Measurements from ENCODE around the gene NPVF. TPM values are rescaled to one million over a fixed set of nuclear protein-coding genes. Genes with fewer than 3 reads are reported as not detected.

Gene NPVF, protein sequence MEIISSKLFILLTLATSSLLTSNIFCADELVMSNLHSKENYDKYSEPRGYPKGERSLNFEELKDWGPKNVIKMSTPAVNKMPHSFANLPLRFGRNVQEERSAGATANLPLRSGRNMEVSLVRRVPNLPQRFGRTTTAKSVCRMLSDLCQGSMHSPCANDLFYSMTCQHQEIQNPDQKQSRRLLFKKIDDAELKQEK
- not detected in 2 replicates for total RNA-seq (2014; rRNA removed; shearing (Covaris generic); ENCODE audit: low replicate concordance)

DNA sequence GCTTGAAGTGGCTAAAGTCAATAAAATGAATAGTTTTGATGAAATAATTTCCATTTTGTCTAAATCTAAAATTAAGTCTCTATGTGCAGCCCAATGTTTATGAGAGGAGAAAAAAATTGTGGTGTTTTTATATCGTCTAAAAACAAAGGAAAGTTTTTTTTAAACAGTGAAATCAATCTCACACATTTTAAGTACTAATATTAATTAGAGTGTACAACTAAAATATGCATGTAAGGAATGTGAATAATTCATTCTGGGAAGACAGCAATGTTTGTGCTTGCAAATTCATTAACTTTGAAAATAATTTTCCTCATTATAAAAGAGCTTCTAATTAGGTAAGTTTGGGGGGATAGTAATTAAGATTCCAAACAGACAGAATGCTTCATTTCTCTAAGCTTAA is at the start of gene NPVF:
NPVF (minus strand) TSS at position 101 of the 400 bp plus-strand sequence; CDS start at position 54, 47 bp downstream.
- no peaks in the 10 kb centered on the region for H3K9me3 ChIP-seq
- H3K36me3 ChIP-seq, result no peaks in the 10 kb centered on the region
- no peak for DNase-seq
- H3K27me3 ChIP-seq, result peaks cover 3% of the 10 kb centered on the region
- no peak within 1 kb of the TSS for H3K4me3 ChIP-seq

DNA sequence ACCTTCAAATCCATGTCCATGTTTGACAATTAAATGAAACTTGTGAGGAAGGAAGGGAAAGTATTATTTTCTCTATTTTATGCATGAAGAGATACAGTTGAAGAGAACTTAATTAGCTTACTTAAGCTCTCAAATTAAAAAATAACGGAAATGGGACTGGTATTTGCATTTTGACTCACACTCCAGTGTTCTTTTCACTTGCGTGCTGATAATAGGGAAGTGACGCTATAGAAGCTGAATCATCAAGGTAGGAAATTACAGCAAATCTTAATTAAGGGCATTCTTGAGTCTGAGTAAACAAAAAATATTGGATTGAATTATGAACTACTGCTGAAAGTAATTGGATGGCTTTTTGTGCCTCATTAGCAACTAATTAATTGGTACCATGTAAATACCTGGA is 44.0 kb upstream of the NPVF start:
- no peak for DNase-seq
- H3K4me3 ChIP-seq, result no peak overlapping the region
- H3K36me3 ChIP-seq, result no peaks in the 10 kb centered on the region
- H3K9me3 ChIP-seq, result no peaks in the 10 kb centered on the region
- H3K27me3 ChIP-seq, result no peaks in the 10 kb centered on the region

DNA sequence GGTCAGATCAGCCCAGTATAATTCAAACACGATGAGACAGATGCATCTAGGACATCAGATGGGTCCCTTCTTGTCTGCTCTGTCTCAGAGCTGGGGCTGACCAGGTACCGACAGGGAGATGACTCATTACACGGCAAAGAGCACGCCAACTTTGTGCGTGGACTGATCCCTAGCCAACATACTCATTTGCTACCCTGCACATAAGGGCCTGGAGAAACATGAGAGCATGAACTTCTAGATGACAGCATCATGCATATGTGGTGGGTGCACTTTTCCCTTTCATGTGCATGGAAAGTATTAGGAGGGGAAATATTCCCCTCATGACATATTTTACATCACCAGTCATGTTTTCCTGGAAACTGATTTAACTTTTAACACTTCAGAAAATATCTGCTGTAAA is 35.1 kb upstream of the NPVF start:
- Histone ChIP-seq H3K9me3 (no peaks in the 10 kb centered on the region), H3K36me3 (no peaks in the 10 kb centered on the region), H3K4me3 (no peak overlapping the region), H3K27me3 (no peaks in the 10 kb centered on the region)
- peak; percentile 3 for DNase-seq

DNA sequence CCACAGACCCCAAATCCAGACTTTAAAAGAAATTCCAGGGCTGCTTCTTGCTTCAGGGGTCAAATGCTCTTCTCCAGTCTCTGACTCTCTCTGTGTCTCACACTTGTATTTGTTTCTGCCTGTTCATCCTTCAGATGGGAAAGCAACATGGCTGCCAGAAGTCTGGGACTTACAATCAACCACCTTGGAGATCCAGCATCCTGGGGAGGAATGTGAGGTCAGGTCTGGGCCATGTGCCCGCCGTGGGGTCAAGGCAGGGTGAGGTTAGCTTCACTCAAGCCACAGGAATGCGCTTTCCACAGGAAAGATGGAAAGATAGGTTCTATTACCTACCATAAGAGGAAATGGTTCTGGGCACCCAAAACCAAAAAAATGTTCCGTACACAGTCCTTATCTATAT is 34.3 kb upstream of the NPVF start:
- no peaks in the 10 kb centered on the region for H3K9me3 ChIP-seq
- peak; percentile 65 for DNase-seq
- no peaks in the 10 kb centered on the region for H3K27me3 ChIP-seq

DNA sequence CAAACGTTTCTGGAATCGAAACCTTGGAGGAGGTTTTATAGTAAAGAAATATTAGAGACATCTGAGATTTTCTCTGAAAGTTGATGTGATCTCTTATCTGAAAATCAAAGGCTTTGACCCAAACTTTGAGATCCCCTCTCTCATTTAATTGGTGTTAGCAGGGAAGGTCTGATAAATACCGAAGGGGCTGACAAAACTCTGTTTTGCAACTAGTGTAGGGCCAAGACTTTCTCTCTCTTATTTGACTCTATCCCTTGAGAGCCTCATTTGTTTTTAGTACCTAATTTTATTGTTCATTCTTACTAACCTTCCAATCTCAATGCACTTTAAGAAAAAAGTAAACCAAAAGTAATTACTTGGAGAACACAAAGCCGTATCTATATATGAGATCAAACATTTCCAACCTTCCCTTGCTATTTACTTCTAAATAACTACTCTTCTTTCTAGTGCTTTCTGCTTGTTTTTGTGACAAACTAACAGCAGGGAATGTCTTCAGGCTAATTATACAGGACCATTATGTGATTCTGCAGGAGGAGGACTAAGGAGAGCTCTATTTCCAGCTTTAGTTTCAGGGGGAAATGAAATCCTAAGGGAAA is 33.4 kb upstream of the NPVF start:
- Histone ChIP-seq H3K27me3 (no peaks in the 10 kb centered on the region), H3K4me3 (no peak overlapping the region), H3K9me3 (no peaks in the 10 kb centered on the region), H3K36me3 (no peaks in the 10 kb centered on the region)
- no peak for DNase-seq

More for the DNA sequence above, 34.3 kb upstream of the NPVF start:
- Histone ChIP-seq H3K4me3 (no peak overlapping the region), H3K36me3 (no peaks in the 10 kb centered on the region)

DNA sequence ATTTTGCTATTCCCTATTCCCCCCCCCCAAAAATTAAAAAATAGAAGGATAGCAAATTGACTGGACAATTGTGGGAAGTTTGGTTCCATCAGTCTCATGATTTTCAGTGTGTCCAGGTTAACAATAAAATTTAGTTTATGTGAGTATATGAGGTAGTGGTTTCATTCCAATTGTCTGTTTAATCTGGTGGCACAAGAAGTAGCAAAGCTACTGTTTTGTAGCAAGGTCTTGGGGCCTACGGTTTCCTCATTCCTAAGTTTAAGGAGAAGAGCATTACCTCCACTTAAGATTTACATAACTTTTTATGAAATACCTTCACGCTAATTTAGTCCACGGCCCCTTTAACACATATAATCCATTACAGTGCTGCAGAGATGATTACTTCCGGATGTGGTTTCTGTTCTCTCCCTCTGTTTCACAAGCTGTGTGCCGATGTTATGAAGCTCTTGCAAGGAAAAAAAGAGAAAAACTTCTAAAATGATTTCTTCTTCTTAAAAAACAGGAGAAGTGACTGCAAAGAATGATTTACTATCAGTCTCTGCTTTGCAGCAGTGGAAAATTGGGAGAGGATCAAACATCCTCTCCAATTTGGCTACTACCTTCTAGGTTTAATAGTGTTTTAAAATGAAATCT is 32.7 kb upstream of the NPVF start:
- no peaks in the 10 kb centered on the region for H3K9me3 ChIP-seq
- no peaks in the 10 kb centered on the region for H3K27me3 ChIP-seq
- H3K4me3 ChIP-seq, result no peak overlapping the region
- no peak for DNase-seq
- H3K36me3 ChIP-seq, result no peaks in the 10 kb centered on the region

DNA sequence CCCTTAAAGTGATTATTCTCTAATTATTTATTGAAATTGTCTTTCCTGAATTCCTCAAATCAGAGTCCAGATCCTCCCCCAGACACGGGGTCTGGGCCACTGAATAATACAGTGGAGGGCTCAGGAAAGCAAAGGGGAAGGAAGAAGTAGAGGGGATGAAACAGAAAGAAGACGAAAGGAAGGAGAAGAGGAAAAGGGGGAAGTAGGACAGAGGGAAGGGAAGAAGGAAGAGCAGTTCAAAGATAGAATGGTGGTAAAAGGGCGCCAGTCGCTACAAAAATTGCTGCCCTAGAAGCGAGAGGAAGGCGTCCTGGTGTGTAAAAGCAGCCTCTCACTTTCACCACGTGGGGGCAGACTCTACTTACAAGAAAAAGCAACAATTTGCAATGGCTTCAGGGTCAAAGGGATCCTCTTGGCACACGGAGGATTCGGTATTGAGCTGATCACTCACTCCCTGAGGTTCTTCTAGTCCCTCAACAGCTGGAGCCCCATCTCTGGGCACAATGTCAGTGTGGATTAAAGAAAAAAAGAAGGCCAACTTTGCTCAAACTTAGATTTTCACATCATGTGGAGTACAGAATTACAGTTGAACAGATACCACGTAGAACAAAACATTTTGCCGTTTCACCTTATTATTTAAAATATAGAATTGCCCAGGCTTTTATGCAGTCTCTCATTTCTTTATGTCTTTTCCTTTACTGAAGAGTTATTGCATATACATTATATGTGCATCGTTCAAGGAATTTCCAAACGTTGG is 31.4 kb upstream of the NPVF start:
- peak; percentile 49 for DNase-seq

DNA sequence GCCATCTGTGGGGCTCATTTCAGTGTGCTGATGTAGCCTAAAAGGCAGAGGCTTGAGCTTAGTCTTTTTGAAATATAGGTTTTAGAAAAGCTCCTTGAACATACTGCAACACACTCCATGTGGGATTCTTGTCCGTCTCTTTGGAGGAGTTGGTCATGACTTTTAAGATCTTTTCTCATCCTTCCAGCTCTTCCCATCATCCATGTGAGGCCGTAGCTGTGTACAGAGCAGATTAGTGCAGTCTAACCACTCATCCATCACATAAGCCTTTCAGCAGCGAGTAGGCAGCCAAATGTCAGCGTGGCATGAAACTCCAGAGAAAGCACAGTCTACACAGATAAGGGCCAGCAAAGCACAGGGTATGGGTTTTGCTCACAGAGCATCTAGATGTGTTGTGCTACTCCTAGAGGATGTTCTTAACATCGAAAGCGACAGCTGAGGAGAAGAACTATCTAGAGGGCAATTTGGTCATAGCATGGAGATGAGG is 28.1 kb upstream of the NPVF start:
- no peak for DNase-seq
- Histone ChIP-seq H3K36me3 (no peaks in the 10 kb centered on the region), H3K9me3 (no peaks in the 10 kb centered on the region), H3K27me3 (no peaks in the 10 kb centered on the region), H3K4me3 (no peak overlapping the region)

More for the DNA sequence above, 31.4 kb upstream of the NPVF start:
- Histone ChIP-seq H3K4me3 (no peak overlapping the region), H3K9me3 (no peaks in the 10 kb centered on the region), H3K27me3 (no peaks in the 10 kb centered on the region), H3K36me3 (no peaks in the 10 kb centered on the region)

DNA sequence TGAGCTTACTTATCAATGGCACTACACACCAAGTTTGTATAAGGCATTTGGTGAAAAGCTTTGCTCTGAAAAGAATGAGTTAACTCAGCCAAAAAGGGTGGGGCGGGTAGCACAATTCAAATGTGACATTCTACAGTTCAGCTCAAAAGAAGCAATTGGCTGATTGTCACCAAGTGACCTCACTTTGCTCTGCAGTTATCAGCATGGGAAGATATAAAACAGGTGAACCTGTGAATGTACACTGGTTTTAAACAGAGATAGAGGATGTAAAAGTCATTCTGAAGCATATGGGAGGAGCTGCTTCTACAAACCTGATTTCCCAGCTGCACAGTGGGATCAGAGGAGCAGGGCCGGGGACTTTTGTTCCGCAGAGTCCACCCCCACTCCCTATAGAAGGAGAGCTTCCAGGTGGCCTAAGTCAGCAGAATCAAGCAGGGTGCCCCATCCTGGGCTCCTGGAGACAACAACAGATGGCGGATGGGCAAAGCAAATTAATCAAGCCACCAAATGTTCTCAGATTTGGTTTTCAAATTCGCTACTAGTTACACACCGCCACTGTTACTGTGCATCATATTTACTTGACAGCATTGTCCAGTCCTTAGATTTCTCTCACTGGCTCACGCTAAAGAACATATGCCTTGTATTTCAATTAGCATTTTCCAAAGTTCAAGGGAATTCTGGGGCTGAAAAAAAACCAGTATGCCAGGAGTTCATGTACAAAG is 27.5 kb upstream of the NPVF start:
- Histone ChIP-seq H3K9me3 (no peaks in the 10 kb centered on the region), H3K4me3 (no peak overlapping the region), H3K27me3 (no peaks in the 10 kb centered on the region), H3K36me3 (no peaks in the 10 kb centered on the region)
- no peak for DNase-seq

DNA sequence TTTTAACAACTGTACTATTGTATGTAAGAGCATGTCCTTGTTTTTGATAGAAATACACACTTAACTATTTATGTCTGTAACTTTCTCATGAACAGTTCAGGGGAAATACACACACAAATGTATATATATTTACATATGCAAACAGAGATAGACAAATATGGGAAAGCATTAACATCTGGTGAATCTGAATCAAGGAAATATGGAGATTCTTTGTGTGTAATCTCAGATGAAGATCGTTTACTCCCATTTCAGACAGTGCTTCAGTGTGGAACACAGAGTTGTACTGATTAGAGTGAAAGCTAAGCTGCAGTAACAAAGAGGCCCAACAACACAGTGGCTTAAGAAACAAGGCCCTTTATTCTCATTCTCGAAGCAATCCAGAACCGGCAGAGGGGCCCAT is 26.3 kb upstream of the NPVF start:
- Histone ChIP-seq H3K4me3 (no peak overlapping the region), H3K36me3 (no peaks in the 10 kb centered on the region), H3K27me3 (no peaks in the 10 kb centered on the region), H3K9me3 (no peaks in the 10 kb centered on the region)
- DNase-seq, result no peak

DNA sequence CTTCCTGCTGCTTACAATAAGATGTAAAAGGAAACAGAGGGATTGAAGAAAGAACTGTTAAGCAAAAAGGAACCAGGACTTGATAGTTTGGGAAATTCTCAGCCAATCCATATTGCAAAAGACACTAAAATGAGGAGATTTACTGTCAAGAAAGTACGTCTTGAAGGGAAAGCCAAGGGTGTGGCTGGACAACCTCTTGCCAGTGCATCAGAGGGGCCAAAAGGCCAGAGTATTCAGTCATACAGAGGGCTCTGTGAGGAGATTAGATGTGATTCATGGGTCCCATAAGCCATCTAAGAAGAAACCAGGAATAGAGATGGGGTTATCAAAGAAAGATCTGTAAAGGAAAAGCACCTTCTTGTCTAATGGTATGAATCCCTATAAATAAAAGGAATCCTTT is 25.4 kb upstream of the NPVF start:
- Histone ChIP-seq H3K27me3 (no peaks in the 10 kb centered on the region), H3K4me3 (no peak overlapping the region), H3K36me3 (no peaks in the 10 kb centered on the region), H3K9me3 (no peaks in the 10 kb centered on the region)
- DNase-seq, result no peak

DNA sequence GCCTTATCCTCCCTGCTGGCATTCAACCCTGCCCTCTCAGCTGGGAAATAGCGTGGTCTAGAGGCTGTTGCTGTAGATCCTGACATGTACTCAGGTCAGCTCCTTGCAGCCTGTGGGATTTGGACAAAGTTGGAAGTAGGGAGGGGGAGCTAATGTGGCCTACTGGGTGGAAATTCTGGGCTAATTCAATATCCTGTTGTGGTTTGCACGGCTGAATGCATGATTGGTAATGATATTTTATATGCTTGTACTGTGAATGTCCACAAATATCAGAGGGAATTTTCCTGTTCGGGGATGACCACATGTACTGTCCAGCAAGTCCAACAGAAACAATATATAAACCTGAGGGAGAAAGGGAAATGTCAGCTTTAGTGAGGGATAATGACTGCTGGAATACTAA is 22.1 kb upstream of the NPVF start:
- H3K9me3 ChIP-seq, result no peaks in the 10 kb centered on the region
- no peaks in the 10 kb centered on the region for H3K36me3 ChIP-seq
- DNase-seq, result no peak
- no peak overlapping the region for H3K4me3 ChIP-seq
- H3K27me3 ChIP-seq, result no peaks in the 10 kb centered on the region

DNA sequence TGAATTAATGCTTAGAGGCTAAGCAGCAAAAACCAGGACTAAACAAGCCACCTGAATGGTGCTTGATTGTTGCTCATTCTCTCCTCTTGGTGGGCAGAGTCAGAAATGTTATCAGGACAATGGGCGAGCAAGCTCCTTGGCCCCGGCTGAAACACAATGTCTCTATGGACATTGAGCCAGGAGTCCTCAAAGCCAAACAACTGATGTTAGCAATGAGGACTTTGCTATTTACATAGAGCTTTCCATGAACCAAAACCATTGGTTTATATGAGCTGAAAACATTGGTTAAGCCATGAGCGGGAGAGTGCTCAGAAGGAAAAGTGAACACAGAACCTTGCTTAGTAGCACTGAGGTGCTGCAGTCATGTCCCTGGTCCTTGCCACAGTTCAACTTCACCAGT is 21.5 kb upstream of the NPVF start:
- no peaks in the 10 kb centered on the region for H3K36me3 ChIP-seq
- H3K9me3 ChIP-seq, result no peaks in the 10 kb centered on the region
- no peaks in the 10 kb centered on the region for H3K27me3 ChIP-seq
- DNase-seq, result no peak
- H3K4me3 ChIP-seq, result no peak overlapping the region

DNA sequence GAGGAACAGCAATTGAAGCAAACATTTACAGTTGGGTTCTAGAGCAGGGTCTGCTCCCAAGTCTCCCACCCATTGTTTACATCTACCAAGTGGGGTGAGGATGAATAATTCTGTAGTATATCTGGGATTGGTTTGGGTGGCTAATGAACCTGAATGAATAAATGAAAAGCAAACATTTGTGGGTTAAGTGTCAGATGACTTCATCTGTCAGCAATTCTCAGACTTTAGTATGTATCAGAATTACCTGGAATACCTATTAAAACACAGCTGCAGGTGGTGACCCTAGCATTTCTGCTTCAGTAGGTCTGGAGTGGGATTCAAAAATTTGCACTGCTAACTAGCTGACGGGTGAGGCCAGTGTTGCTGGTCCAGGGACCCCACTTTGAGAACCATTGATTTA is 18.0 kb upstream of the NPVF start:
- DNase-seq, result no peak
- H3K9me3 ChIP-seq, result no peaks in the 10 kb centered on the region
- no peak overlapping the region for H3K4me3 ChIP-seq
- H3K27me3 ChIP-seq, result no peaks in the 10 kb centered on the region; the same call in 1 of the 2 replicates
- H3K36me3 ChIP-seq, result no peaks in the 10 kb centered on the region

DNA sequence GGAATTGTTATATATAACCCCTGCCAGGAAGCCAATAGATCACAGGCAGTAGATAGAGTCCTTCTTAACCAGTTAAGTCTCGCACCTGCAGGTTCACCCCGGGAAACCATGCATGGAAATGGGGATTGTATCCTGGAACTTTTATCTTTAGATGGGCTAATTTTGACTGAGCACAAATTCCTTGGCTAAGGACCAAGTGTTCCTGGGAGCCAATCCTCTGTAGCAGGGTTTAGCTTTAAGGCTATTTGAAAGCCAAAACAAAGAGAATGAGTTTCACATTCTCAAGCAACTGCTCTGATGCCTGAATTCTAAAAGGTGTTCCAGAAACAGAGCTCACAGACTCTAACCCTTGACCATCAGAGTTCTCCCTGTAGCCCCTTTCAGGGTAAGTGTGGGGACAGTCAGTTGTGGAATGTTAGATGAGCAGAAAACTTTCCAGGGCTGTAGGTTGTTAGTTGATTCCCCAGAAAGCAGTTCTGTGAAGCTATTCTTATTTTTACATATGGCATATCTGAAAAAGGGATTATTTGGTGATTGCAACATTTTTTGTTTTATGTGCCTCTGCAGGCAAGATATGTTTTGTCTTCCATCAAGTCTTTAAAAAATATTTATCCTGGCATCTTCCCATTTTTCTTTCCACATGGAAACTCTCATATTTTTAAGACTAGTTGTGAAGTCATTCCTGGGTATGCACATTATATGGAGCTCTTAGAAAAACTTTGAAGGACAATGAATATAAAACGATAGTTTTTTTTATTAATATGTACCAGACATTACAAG is 16.2 kb upstream of the NPVF start:
- no peaks in the 10 kb centered on the region for H3K9me3 ChIP-seq
- no peak overlapping the region for H3K4me3 ChIP-seq
- DNase-seq, result no peak
- no peaks in the 10 kb centered on the region; the same call in 1 of the 2 replicates for H3K27me3 ChIP-seq
- no peaks in the 10 kb centered on the region for H3K36me3 ChIP-seq

DNA sequence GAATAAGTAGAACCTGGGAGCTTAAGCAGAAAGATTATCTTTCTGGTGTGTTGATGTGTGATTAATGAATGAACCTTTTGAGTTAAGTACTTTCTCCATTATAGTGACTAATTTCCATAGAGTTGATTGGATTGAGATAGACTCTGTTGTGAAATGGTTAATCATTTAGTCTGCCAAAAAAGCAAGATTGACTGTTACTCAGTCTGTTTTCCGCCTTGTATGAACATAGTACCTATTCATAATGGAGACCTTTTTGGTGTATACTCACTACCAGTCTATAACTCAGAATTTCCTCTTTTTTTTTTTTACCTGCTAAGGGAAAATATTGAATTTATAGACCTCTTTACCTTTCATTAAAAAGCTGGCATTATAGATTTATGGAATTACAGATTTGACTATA is 14.4 kb upstream of the NPVF start:
- Histone ChIP-seq H3K27me3 (no peaks in the 10 kb centered on the region; the same call in 1 of the 2 replicates), H3K4me3 (no peak overlapping the region), H3K9me3 (no peaks in the 10 kb centered on the region), H3K36me3 (no peaks in the 10 kb centered on the region)
- no peak for DNase-seq

Measured in MG63 (cell line).